K562 (cell line): Measurements from ENCODE around the gene NCF2. TPM values are rescaled to one million over a fixed set of nuclear protein-coding genes. Genes with fewer than 3 reads are reported as not detected.

Source experiments
- ATF3 ChIP-seq, 2 experiments: fragments of 450-650 bp in 1 of 2; sonication (generic) in 1 of 2; formaldehyde crosslinking in 1 of 2; IDR thresholded peaks in 1 of 2; conservative IDR thresholded peaks in 1 of 2; 2 replicates each; pipeline versions ENCODE4 v1.6.1 to v1.8.1; 2016 to 2023; ENCODE audit warnings: mild to moderate bottlenecking in 2 of 2, moderate library complexity in 2 of 2, inconsistent platforms in 1 of 2, missing genetic modification reagents in 1 of 2
- CREB3L1 ChIP-seq: fragments of 450-650 bp; IDR thresholded peaks from 2 replicates; pipeline ENCODE4 v1.6.1; 2014; ENCODE audit warnings: low read depth, mild to moderate bottlenecking, moderate library complexity, borderline replicate concordance
- KLF10 ChIP-seq: fragments of 250-450 bp; sonication (Bioruptor Pico); IDR thresholded peaks from 2 replicates; pipeline ENCODE4 v1.6.1; 2021; ENCODE audit warnings: matching md5 sums
- NR2C2 ChIP-seq, 2 experiments: fragments of 200-800 bp in 1 of 2; sonication (Bioruptor generic) in 1 of 2; sonication (generic) in 1 of 2; formaldehyde crosslinking in 1 of 2; IDR thresholded peaks; 2 replicates each; pipeline versions ENCODE4 v1.6.1 to v1.8.0; 2016 to 2022; ENCODE audit warnings: mild to moderate bottlenecking in 1 of 2, missing compliant biosample characterization in 1 of 2, missing genetic modification characterization in 1 of 2, missing genetic modification reagents in 1 of 2
- STAG1 ChIP-seq: sonication (generic); formaldehyde crosslinking; IDR thresholded peaks from 2 replicates; pipeline ENCODE4 v1.5.0; 2020; ENCODE audit warnings: missing genetic modification reagents, borderline replicate concordance
- ZBTB40 ChIP-seq, 2 experiments: fragments of 450-650 bp in 1 of 2; sonication (generic) in 1 of 2; formaldehyde crosslinking in 1 of 2; IDR thresholded peaks; 2 replicates each; pipeline versions ENCODE4 v1.7.1 to v1.9.0; 2016 to 2022; ENCODE audit warnings: inconsistent platforms in 1 of 2, mild to moderate bottlenecking in 1 of 2, missing genetic modification reagents in 1 of 2
- polyA plus RNA-seq, 8 experiments: library from polyadenylated mRNA; depleted of rRNA in 4 of 8; stranded (reverse) in 5 of 8; unstranded in 3 of 8; fragments of >200 nt; fragmentation: Nextera tagmentation in 2 of 8; fragmentation: Illumina TruSeq in 1 of 8; extraction: Ambion mirVana in 2 of 8; extraction: Trizol in 1 of 8; gene quantifications; 2 replicates each; pipeline versions ENCODE4 v1.2.1 to v1.2.3, GENCODE V29; 2011 to 2014; ENCODE audit warnings: inconsistent platforms in 1 of 8, missing spikeins in 1 of 8
- total RNA-seq, 7 experiments: library from RNA; depleted of rRNA in 6 of 7; stranded (reverse); fragments of >200 nt in 6 of 7; fragmentation: Illumina TruSeq in 2 of 7; extraction: Trizol in 2 of 7; gene quantifications; 2 replicates each; pipeline versions ENCODE4 v1.2.1 to v1.2.3, GENCODE V29; 2011 to 2021; ENCODE audit warnings: low replicate concordance in 1 of 7

NCF2 gene
- total and polyA plus RNA-seq, 9 of the 15 experiments (the other 6 are each of a cell fraction or from before 2014, with no cell fraction given): 0.07 to 0.54 (median 0.16) TPM; not detected in 3

DNA sequence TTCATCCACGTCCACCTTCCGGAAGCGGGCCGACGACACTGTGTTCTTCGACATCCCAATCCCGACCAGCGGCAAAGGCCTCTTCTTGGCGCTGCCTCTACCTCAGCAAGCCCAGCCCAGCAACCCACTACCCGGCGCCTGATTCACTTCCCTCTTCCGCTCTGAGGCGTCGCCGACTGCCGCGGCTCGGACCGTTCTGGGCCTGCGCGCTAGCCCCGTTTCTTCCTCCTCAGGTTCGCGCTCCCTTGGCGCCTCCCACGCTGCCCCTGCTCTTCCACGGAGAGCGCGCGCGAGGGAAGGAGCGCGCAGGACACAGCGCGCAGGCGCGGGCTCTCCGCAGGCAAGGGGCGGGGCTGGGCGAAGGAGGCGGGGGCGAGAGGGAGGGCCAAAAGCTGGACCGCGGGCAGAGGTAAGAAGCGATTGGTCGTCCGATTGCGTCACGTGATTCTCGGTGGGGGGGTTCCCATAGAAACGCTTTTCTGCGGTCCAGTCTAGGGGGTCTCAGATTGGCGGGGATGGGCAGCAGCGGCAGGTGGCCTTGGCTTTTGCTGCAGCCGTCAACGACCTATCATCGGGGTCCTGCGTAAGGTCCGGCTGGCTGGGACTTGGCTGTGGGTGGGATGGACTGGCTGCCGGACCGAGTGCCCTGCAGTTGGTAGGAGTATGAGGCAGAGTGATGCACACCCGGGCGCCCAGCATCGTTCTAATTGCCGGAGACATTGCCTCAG is 45.5 kb upstream of the NCF2 start, which contains the start of gene ARPC5 (continued):
- TF ChIP-seq CREB3L1 (no peak), KLF10 (CRISPR knock-in tag) (no peak), ATF3 (IDR thresholded peaks at IDR 0.05) (peak; percentile 96), ATF3 (CRISPR knock-in tag; conservative IDR thresholded peaks at IDR 0.05) (no peak), STAG1 (CRISPR knock-in tag) (no peak), ZBTB40 (IDR thresholded peaks at IDR 0.05) (peak; percentile 75), ZBTB40 (CRISPR knock-in tag; IDR thresholded peaks at IDR 0.05) (no peak), NR2C2 (CRISPR knock-in tag; IDR thresholded peaks at IDR 0.05) (peak; percentile 64; the same call in 1 of the 2 replicates), NR2C2 (tag; IDR thresholded peaks at IDR 0.05) (peak; percentile 79)
